ENCODE measurements around the gene BCAS3.

DNA sequence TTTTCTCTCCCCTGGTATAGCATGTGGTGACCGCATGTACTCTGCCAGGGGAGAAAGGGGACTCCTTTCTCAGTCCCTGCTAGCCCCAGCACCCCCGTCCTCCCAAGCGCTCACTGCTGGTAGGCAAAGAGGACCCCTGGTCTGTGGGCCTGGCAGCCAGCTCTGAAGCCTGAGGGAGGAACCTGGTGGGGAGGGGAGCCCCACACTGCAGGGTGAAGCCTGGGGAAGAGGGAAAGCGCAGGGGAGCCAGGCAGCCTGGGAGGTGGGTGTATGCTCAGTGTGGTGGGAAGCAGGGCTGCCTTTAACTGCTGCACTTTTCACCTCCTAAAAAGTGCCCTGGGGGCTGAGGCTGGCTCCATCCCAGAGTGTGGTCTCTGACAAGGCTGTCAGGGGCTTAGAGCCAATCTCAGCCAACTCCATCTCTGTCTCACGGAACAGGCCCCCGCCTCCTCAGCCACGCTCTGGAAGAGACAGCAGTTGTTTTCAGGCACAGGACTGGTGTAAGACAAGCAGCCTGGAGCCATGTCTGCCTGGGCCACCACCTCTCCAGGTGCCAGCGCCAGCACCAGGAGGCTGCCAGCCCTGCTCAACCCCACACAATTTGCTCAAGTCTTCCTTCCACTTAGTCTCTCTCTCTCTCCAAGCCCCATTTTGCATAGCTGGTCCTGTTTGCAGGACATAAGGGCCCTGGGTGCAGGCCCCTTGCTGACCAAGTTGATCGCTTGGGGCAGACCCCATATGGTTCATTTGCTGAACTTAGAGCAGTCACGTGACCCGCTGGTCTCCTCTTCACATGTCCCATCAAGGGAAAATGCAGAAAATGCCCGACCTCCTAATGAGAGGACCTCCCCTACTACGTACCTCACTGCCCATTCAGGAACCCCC is 707.3 kb downstream of the BCAS3 start:
- TF ChIP-seq POLR2A (IDR thresholded peaks at IDR 0.05; ENCODE audit: low read length) (no peak), GATA1 (IDR thresholded peaks at IDR 0.05; ENCODE audit: low read depth, low read length) (no peak)

All from erythroblast (primary cell).